H1 (cell line): ENCODE measurements around the gene ATOH8. TPM values are rescaled to one million over a fixed set of nuclear protein-coding genes. Genes with fewer than 3 reads are reported as not detected.

Experiments used
- BACH1 ChIP-seq: IDR thresholded peaks from 2 replicates; pipeline ENCODE4 v1.6.1; 2012; ENCODE audit warnings: low read length, improper control_type of control experiment
- CTBP2 ChIP-seq: IDR thresholded peaks from 2 replicates; pipeline ENCODE4 v1.7.0; 2011; ENCODE audit warnings: borderline replicate concordance, mild to moderate bottlenecking, moderate library complexity, mixed read lengths, low read length; ENCODE audit not compliant: insufficient read depth, insufficient read length
- KDM5A ChIP-seq: fragments of 200-600 bp; IDR thresholded peaks from 2 replicates; pipeline ENCODE4 v1.7.1; 2012; ENCODE audit warnings: mild to moderate bottlenecking, low read length, inconsistent platforms, mixed read lengths
- NRF1 ChIP-seq: IDR thresholded peaks from 2 replicates; pipeline ENCODE4 v1.6.1; 2011; ENCODE audit warnings: mild to moderate bottlenecking, low read depth, low read length, improper control_type of control experiment
- PHF8 ChIP-seq: fragments of 200-600 bp; sonication (generic); conservative IDR thresholded peaks from 2 replicates; pipeline ENCODE4 v1.7.1; 2012; ENCODE audit warnings: low read depth, mild to moderate bottlenecking, inconsistent platforms, low read length, moderate library complexity
- POLR2A ChIP-seq, 2 experiments: IDR thresholded peaks; 1 replicate in 1 of 2; 2 replicates in 1 of 2; pipeline ENCODE4 v1.6.1; 2011; ENCODE audit warnings: low read depth in 2 of 2, low read length in 2 of 2, mild to moderate bottlenecking in 2 of 2; ENCODE audit errors: control extremely low read depth in 1 of 2
- SAP30 ChIP-seq: fragments of 300-600 bp; sonication (generic); IDR thresholded peaks from 2 replicates; pipeline ENCODE4 v1.7.1; 2012; ENCODE audit warnings: low read length, moderate library complexity, mild to moderate bottlenecking, inconsistent platforms; ENCODE audit not compliant: insufficient read depth, insufficient replicate concordance
- TAF7 ChIP-seq: optimal IDR thresholded peaks from 2 replicates; pipeline ENCODE3; 2011; ENCODE audit warnings: low read depth, mild to moderate bottlenecking, inconsistent platforms, low read length, moderate library complexity, borderline replicate concordance
- polyA plus RNA-seq, 7 experiments: library from polyadenylated mRNA; depleted of rRNA in 3 of 7; stranded (reverse) in 5 of 7; unstranded in 2 of 7; fragments of >200 nt in 5 of 7; fragments of 200-250 nt in 2 of 7; gene quantifications; 1 replicate in 5 of 7; 2 replicates in 1 of 7; 4 replicates in 1 of 7; pipeline versions ENCODE4 v1.2.1 to v1.2.3, GENCODE V29; 2011 to 2013; ENCODE audit warnings: missing spikeins in 2 of 7, mixed read lengths in 2 of 7
- total RNA-seq: library from RNA; stranded (reverse); fragmentation: NEBNext Ultra II Directional; extraction: Animal tissue kit (Norgen Biotek cat#: 25700); gene quantifications from 2 replicates; pipeline ENCODE4 v1.2.1, GENCODE V29; 2021

ATOH8 gene
- total and polyA plus RNA-seq, 2 of the 8 experiments (the other 6 are each of a cell fraction or from before 2014, with no cell fraction given): 0.50 to 0.53 TPM

GRCh38 chr2:85799215-85799956, 45.6 kb downstream of the ATOH8 start (continued):
- TF ChIP-seq SAP30 (no peak), KDM5A (no peak), CTBP2 (no peak), TAF7 (no peak), NRF1 (no peak), BACH1 (no peak), PHF8 (no peak), POLR2A (IDR thresholded peaks at IDR 0.05; ENCODE audit: control extremely low read depth in 1 of 2, low read depth in 2 of 2, low read length in 2 of 2) (no peak)
